ENCODE results near the gene RRM2.

RRM2 gene

DNA sequence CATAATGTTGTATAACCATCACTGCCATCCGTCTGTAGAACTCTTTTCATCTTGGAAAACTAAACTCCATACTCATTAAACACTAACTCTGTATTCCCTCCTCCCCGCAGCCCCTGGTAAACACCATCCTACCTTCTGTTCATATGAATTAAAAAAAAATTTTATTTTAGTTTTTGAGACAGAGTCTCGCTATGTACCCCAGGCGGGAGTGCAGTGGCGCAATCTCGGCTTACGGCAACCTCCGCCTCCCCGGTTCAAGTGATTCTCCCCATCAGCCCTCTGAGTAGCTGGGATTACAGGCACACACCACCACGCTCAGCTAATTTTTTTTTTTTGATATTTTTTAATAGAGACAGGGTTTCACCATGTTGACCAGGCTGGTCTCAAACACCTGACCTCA, 52.9 kb downstream of the RRM2 start:
- no peak for DNase-seq

DNA sequence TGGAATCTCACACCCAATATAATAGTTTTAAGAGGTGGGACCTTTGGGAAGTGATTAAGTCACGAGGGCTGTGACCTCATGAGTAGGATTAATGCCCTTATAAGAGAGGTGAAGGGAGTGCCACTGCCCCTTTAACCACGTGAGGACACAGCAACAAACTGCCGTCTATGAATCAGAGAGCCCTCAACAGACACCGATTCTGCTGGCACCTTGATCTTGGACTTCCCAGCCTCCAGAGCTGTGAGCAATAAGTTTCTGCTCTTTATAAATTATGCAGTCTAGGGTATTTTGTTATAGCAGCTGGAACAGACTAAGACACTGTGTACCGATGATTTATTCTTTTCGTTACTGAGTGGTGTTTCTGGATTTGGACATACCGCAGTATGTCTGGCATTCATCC, 56.2 kb downstream of the RRM2 start:
- DNase-seq: no peak

DNA sequence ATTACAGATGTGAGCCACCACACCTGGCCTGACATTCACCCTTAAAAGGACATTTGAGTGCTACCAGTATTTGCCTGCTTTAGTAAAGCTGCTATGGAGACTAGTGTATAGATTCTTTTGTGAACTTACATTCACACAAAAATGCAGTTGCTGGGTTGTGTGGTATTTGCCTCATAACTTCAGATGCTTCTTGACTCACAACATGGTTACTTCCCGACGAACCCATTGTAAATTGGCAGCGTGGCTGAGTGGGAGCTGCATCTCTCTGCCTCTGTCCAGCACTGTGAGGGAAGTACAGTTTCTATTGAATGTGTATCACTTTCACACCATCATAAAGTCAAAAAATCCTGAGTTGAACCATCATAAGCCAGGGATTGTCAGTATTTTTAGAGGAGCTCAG, 56.9 kb downstream of the RRM2 start:
- no peak for DNase-seq

DNA sequence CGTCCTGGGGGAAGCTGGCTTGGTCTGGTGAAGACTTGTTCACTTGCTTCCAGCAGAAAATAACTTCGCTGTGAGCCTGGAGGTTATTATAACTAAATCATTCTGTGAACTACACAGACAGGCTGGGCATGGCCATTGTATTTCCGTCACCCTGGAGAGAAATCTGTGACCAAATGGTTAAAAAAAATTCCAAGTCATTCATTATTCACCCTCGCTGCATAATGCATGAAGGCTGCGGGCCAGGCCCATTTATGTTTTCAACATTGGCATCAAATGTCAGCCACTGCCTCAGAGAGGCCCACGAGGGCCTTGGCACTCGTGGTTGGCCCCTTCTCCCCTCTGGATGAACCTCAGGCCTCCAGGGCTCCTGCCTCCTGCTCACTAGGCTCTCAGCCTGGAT, 57.7 kb downstream of the RRM2 start:
- no peak for DNase-seq
